ENCODE data around the gene AGER. TPM values are rescaled to one million over a fixed set of nuclear protein-coding genes. Genes with fewer than 3 reads are reported as not detected.

AGER gene
- total RNA-seq = 0.26 and 0.50 TPM in 2 replicates
- polyA plus RNA-seq = 0.78 and 0.99 TPM in 2 replicates
- polyA plus RNA-seq (2012) = 1.7 and 2.2 TPM in 2 replicates
- 1.2 TPM in 1 of 2 replicates, not detected in the other for polyA minus RNA-seq (ENCODE audit: low replicate concordance)

- H3K27me3 ChIP-seq (ENCODE audit: control insufficient read depth, insufficient read depth, low read length) = no peaks in the 10 kb centered on the region
- H2AFZ ChIP-seq (ENCODE audit: low read length) = no peak within 1 kb of the TSS
- H3K27ac ChIP-seq (ENCODE audit: insufficient read depth, low read length) = no peak within 1 kb of the TSS
- no peak within 1 kb of the TSS for H3K4me2 ChIP-seq (ENCODE audit: extremely low read depth, insufficient read depth, low read length)
- H3K79me2 ChIP-seq (ENCODE audit: control insufficient read depth, insufficient read depth, low read length) = peaks cover 19% of the 10 kb centered on the region
- H3K9me3 ChIP-seq (ENCODE audit: control insufficient read depth, insufficient read depth, low read depth, low read length) = no peaks in the 10 kb centered on the region
- H3K4me3 ChIP-seq (replicated peaks in 1 of 4; ENCODE audit: control extremely low read depth in 1 of 4, insufficient read depth in 1 of 4, low read depth in 3 of 4, low read length in 4 of 4) = no peak within 1 kb of the TSS
- no peak for DNase-seq (ENCODE audit: low read depth in 2 of 2)
- H3K4me1 ChIP-seq (ENCODE audit: control insufficient read depth, extremely low read depth, insufficient read depth, low read length) = peaks cover 5% of the 10 kb centered on the region
- no peak for TF ChIP-seq CTCF (conservative IDR thresholded peaks at IDR 0.05 in 1 of 2, IDR thresholded peaks at IDR 0.05 in 1 of 2; ENCODE audit: low read depth in 1 of 2, low read length in 2 of 2)
- no peak for TF ChIP-seq EZH2 (IDR thresholded peaks at IDR 0.05; ENCODE audit: low read length, missing control alignments)
- peaks cover 15% of the 10 kb centered on the region for H3K36me3 ChIP-seq (ENCODE audit: control insufficient read depth, insufficient read depth, low read length)
- no peaks in the 10 kb centered on the region for H4K20me1 ChIP-seq (ENCODE audit: control insufficient read depth, extremely low read depth, insufficient read depth, low read length)
- H3K9ac ChIP-seq (ENCODE audit: insufficient read depth, low read length) = no peak within 1 kb of the TSS
These were observed at the start of gene AGER for GRCh38 chr6:32184084-32184640. Gene AGER, minus strand, starts transcription at chr6:32184253. Its CDS starts 31 bp downstream, at chr6:32184222.

- TF ChIP-seq EZH2 (IDR thresholded peaks at IDR 0.05; ENCODE audit: low read length, missing control alignments) = no peak
- no peak for TF ChIP-seq CTCF (conservative IDR thresholded peaks at IDR 0.05 in 1 of 2, IDR thresholded peaks at IDR 0.05 in 1 of 2; ENCODE audit: low read depth in 1 of 2, low read length in 2 of 2)
- Histone ChIP-seq H3K4me1 (ENCODE audit: control insufficient read depth, extremely low read depth, insufficient read depth, low read length) (no peaks in the 10 kb centered on the region), H3K4me2 (ENCODE audit: extremely low read depth, insufficient read depth, low read length) (no peak overlapping the region), H2AFZ (ENCODE audit: low read length) (no peak overlapping the region), H3K79me2 (ENCODE audit: control insufficient read depth, insufficient read depth, low read length) (no peaks in the 10 kb centered on the region), H3K9ac (ENCODE audit: insufficient read depth, low read length) (no peak overlapping the region), H3K27me3 (ENCODE audit: control insufficient read depth, insufficient read depth, low read length) (peaks cover 3% of the 10 kb centered on the region), H4K20me1 (ENCODE audit: control insufficient read depth, extremely low read depth, insufficient read depth, low read length) (no peaks in the 10 kb centered on the region), H3K27ac (ENCODE audit: insufficient read depth, low read length) (no peak overlapping the region), H3K36me3 (ENCODE audit: control insufficient read depth, insufficient read depth, low read length) (no peaks in the 10 kb centered on the region), H3K4me3 (replicated peaks in 1 of 4; ENCODE audit: control extremely low read depth in 1 of 4, insufficient read depth in 1 of 4, low read depth in 3 of 4, low read length in 4 of 4) (no peak overlapping the region), H3K9me3 (ENCODE audit: control insufficient read depth, insufficient read depth, low read depth, low read length) (no peaks in the 10 kb centered on the region)
- no peak for DNase-seq (ENCODE audit: low read depth in 2 of 2)
These were observed 42.4 kb upstream of the AGER start for GRCh38 chr6:32226434-32226833.

GRCh38 chr6:32224696-32225095, 40.6 kb upstream of the AGER start:
- Histone ChIP-seq H3K36me3 (ENCODE audit: control insufficient read depth, insufficient read depth, low read length) (no peaks in the 10 kb centered on the region), H3K4me2 (ENCODE audit: extremely low read depth, insufficient read depth, low read length) (no peak overlapping the region), H3K27me3 (ENCODE audit: control insufficient read depth, insufficient read depth, low read length) (peaks cover 3% of the 10 kb centered on the region), H3K4me3 (replicated peaks in 1 of 4; ENCODE audit: control extremely low read depth in 1 of 4, insufficient read depth in 1 of 4, low read depth in 3 of 4, low read length in 4 of 4) (no peak overlapping the region), H3K79me2 (ENCODE audit: control insufficient read depth, insufficient read depth, low read length) (no peaks in the 10 kb centered on the region), H3K9me3 (ENCODE audit: control insufficient read depth, insufficient read depth, low read depth, low read length) (no peaks in the 10 kb centered on the region), H3K9ac (ENCODE audit: insufficient read depth, low read length) (no peak overlapping the region), H3K27ac (ENCODE audit: insufficient read depth, low read length) (no peak overlapping the region), H4K20me1 (ENCODE audit: control insufficient read depth, extremely low read depth, insufficient read depth, low read length) (no peaks in the 10 kb centered on the region), H2AFZ (ENCODE audit: low read length) (no peak overlapping the region), H3K4me1 (ENCODE audit: control insufficient read depth, extremely low read depth, insufficient read depth, low read length) (no peaks in the 10 kb centered on the region)
- no peak for TF ChIP-seq CTCF (conservative IDR thresholded peaks at IDR 0.05 in 1 of 2, IDR thresholded peaks at IDR 0.05 in 1 of 2; ENCODE audit: low read depth in 1 of 2, low read length in 2 of 2)
- TF ChIP-seq EZH2 (IDR thresholded peaks at IDR 0.05; ENCODE audit: low read length, missing control alignments) = no peak
- DNase-seq (ENCODE audit: low read depth in 2 of 2) = no peak
